Activated CD4-positive, alpha-beta T cell treated with anti-CD3 and anti-CD28 coated beads, Interleukin-2, amount 50 U/mL, for 24 hours (primary cell): Measurements from ENCODE around the gene CLTB.
"Not testable (repeated sequence)": the region's sequence is repeated elsewhere in the genome, so short reads cannot be mapped to it uniquely, and the experiment has no call there.

ENCODE experiments used
- DNase-seq, 2 donors: peaks; one replicate each; pipeline ENCODE4 v3.0.0-alpha.2; 2020; ENCODE audit warnings: low read depth in 1 of 2, low spot score in 1 of 2

Gene CLTB

GRCh38 chr5:176427971-176428370, 11.6 kb upstream of the CLTB start:
- DNase-seq, result no peak

GRCh38 chr5:176426876-176427275, 10.5 kb upstream of the CLTB start:
- no peak for DNase-seq

- DNase-seq, result no peak
Measured at GRCh38 chr5:176425791-176426190, 9.5 kb upstream of the CLTB start.

DNA sequence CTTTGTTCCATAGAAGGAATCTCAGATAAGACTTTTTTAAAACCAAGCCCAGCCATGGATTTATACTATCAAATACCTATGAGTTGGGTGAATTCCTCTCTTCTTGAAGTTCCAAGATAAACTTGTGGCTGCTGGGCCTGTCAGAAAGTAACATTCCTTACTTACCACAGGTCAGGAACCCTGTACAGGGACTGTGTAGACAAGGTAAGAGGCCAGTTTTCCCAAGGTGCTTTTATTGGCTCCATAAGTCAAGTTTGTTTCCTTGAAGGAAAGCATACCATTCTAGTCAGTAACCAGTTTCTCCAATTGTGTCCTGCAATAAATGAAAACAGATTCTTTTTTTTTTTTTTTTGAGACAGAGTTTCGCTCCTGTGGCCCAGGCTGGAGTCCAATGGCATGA, 8.8 kb upstream of the CLTB start:
- no peak for DNase-seq

DNA sequence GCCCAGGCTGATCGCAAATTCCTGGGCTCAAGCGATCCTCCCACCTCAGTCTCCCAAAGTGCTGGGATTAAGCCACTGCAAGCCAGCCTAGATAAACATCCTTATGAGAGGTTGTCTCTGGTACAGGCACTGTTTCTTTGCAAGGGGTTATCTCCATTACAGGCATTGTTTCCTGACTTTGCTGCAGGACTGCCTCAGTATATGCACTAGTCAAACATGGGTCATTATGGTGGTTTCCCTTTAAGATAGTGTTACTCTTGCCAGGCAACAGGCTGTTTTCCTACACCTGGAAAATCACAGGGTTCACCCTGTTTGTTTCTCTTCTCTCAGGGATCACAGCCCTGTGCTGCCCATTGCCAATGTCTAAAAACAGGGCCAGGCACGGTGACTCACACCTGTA, 7.8 kb upstream of the CLTB start:
- DNase-seq, result no peak

DNA sequence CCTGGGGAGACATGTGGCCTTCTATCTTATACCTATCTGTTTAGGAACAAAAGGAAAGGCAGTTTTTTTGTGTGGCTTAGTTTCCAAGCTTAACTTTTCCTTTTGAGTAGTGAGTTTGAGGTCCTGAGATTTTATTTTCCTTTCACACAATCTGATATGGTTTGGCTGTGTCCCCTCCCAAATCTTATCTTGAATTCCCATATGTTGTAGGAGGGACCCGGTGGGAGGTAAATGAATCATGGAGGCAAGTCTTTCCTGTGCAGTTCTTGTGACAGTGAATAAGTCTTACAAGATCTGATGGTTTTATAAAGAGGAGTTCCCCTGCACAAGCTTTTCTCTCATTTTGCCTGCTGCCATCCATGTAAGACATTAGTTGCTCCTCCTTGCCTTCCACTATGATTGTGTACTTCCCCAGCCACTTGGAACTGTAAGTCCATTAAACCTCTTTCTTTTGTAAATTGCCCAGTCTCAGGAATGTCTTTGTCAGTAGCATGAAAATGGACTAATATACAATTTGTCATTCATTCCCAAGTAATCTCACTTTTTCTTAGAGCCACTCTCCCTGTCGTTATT, 4.7 kb upstream of the CLTB start:
- DNase-seq, result no peak

GRCh38 chr5:176420086-176420485, 3.7 kb upstream of the CLTB start:
- no peak for DNase-seq

DNA sequence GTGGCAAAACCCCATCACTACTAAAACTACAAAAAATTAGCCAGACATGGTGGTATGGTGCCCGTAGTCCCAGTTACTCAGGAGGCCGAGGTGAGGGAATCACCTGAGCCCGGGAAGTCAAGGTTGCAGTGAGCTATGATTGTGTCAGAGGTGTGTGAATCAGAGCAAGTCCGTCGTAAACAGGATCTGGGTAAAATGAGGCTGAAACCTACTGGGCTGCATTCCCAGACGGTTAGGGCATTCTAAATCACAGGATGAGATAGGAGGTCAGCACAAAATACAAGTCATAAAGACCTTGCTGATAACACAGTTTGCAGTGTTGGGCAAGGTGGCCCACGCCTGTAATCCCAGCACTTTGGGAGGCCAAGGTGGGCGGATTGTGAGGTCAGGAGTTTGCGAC, 1.9 kb upstream of the CLTB start:
- DNase-seq, result no peak

- DNase-seq, result no peak
Measured at GRCh38 chr5:176416965-176417364, 626 bp upstream of the CLTB start.

- no peak for DNase-seq
Measured at GRCh38 chr5:176415240-176415951, 943 bp downstream of the CLTB start.

GRCh38 chr5:176414704-176415103, 1.6 kb downstream of the CLTB start:
- DNase-seq, result no peak

DNA sequence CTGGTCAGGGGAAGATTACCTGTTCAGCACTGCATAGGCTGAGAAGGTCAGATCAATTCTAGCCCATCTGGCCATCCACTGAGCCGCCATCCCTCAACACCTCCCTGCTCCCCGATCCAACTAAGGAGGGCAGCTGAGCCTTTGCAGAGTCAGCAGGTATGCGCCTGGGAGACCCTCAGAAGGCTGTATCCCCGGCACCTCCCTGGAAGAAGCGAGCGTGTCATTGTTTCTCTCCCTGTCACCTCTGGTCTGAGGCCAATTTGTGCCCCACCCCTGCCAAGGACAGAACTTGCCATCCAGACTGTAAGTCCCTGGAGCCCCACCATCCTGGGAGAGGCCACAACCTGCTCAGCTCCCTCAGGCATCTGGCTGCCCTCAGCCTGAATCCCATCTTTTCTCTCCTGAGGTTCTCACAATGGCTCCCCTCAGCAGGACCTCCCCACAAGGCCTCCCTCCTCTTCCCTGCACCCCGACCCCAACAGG, 2.6 kb downstream of the CLTB start:
- no peak for DNase-seq

DNA sequence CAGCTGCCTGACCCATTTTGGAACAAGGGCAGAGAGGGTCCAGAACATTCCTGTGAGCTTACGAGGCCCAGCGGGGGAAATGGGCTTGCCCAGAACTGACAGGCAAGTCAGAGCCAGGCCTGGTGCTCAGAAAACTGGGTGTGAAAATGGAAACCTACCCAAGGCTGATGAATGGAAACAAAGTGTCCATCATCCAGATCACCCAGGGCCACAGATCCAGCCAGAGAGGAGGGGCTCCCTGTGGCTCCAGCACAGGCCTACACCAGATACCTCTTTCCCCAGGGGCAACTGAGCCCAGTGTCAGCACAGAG, 3.1 kb downstream of the CLTB start:
- DNase-seq, result no peak

GRCh38 chr5:176412517-176413254, 3.7 kb downstream of the CLTB start:
- DNase-seq, result no peak

GRCh38 chr5:176410486-176411180, 5.7 kb downstream of the CLTB start:
- no peak for DNase-seq

DNA sequence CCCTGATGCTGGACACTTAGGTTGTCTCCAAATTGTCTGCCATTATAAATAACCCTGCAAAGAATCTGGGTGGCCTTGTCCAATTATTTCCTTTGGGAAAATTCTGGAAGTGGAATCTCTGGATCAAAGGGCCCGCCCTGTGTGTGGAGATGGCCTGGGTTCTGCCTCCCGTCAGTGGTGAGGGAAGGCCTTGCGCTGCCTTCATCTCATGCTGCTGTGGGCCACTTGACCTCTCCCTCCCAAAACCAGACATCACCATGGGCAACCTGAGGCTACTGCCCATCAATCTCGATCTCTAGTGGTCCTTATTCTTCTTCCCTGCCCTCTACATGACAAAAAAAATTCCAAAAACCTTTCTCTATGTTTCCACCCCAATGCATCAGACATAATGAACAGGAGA, 6.6 kb downstream of the CLTB start:
- no peak for DNase-seq

DNA sequence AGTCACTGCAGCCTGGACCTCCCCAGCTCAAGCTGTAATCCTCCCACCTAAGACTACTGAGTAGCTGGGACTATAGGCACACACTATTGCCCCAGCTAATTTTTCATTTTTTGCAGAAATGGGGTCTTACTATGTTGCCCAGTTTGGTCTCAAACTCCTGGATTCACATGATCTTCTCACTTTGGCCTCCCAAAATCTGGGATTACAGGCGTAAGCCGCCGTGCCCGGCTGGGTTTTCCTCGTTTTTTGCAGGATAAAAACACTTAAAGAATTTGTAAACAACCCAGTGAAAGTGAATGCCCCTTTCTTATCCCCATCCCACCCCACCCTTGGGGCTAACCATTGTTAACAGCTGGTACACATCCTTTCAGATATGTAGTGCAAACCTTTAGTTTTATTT, 7.7 kb downstream of the CLTB start:
- no peak for DNase-seq

- DNase-seq, result not testable (repeated sequence)
Measured at GRCh38 chr5:176408252-176408573, 8.1 kb downstream of the CLTB start.

DNA sequence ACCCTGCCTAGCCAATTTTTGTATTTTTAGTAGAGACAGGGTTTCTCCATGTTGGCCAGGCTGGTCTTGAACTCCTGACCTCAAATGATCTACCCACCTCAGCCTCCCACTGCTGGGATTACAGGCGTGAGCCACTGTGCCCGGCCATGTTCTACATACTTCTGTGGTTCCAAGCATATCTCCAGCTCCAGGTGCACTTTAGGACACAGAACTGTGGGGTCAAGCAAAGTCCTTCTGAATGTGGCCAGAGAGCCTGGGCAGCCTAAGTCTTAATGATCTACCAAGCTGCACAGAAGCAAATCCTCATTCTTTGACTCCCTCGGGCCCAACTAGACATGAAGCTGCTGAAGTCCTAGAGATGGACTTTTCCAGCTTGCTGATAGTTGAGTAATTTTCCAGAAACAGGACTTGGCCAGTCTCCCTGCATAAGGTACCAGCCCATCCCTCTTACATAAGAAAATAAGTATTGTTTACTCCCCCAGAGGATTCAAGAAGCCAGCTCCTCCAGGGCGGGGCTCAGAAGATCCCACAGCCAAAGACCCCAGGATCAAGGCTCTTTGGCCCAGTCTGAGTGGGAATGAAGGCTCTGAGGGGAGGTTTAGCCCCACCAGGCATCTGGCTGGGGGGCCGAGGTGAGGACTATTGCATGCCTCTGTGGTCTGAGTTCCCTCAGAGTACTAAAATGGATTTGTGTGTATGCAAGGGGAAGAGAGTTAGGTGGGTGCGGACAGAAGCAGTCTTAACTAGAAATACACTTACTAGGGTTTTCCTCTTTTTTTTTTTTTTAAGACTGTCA, 8.7 kb downstream of the CLTB start:
- DNase-seq, result no peak

DNA sequence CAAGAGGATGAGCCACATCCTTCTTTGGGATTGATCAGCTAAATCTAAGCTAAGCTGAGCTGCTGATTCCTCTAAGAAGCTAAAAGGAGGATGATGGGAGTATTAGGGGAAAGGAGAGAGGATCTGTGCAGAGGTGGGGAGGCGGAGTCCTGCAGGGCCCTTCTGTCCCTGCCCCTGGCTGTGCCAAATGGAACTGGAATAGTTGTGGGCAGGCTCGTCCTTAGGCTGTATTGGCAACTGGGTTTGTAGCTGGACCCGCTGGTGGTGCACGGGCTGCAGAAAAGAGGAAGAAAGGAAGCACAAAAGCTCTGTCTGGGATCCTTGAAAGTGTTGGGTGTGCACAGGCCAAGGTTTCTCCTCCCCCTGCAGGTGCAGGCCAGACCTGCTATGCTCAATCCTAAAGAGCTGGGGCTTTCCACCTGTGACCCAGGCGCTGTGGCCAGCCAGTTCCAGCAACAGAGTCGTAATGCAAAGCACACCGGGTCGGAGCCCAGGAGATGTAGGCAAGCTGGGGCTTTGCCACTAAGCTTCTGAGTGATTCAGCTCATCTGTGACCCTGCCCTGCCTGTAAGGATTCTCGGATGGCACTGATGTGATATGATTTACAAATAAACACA, 9.8 kb downstream of the CLTB start:
- no peak for DNase-seq
